Measurements from ENCODE around the gene ZNF862. TPM values are rescaled to one million over a fixed set of nuclear protein-coding genes. Genes with fewer than 3 reads are reported as not detected.

The ZNF862 gene
- polyA plus RNA-seq, 3 donors: 1.3 to 18.4 (median 2.7) TPM

- Histone ChIP-seq H3K4me3 (replicated peaks in 1 of 3; ENCODE audit: low read depth in 2 of 3, low read length in 3 of 3) (no peak overlapping the region), H3K4me2 (replicated peaks; ENCODE audit: extremely low read depth, low read length, poor library complexity, severe bottlenecking) (no peak overlapping the region), H3K36me3 (replicated peaks in 1 of 2; ENCODE audit: control insufficient read depth in 1 of 2, insufficient read depth in 2 of 2, low read length in 2 of 2) (no peaks in the 10 kb centered on the region), H3K27me3 (ENCODE audit: control insufficient read depth in 2 of 2, insufficient read depth in 2 of 2, low read length in 2 of 2) (no peaks in the 10 kb centered on the region), H3K4me1 (ENCODE audit: control insufficient read depth in 1 of 2, insufficient read depth in 2 of 2, low read length in 2 of 2) (no peaks in the 10 kb centered on the region), H4K20me1 (ENCODE audit: insufficient read depth, low read length) (no peaks in the 10 kb centered on the region), H3K79me2 (ENCODE audit: insufficient read depth, low read length) (no peaks in the 10 kb centered on the region), H3K9me3 (replicated peaks in 1 of 2; ENCODE audit: control insufficient read depth in 1 of 2, insufficient read depth in 1 of 2, low read length in 2 of 2) (no peaks in the 10 kb centered on the region), H3K9ac (ENCODE audit: insufficient read depth, low read length, poor library complexity, severe bottlenecking) (no peak overlapping the region), H3K27ac (ENCODE audit: low read depth in 1 of 2, low read length in 2 of 2) (no peak overlapping the region), H2AFZ (ENCODE audit: insufficient read depth, low read depth, low read length, poor library complexity, severe bottlenecking) (no peak overlapping the region)
- Mint-ChIP-seq H3K4me3 (no peak overlapping the region), H3K4me1 (no peaks in the 10 kb centered on the region), H3K9me3 (no peaks in the 10 kb centered on the region), H3K36me3 (no peaks in the 10 kb centered on the region), H3K27ac (no peak overlapping the region), H3K27me3 (ENCODE audit: low read depth in 3 of 3) (peaks cover 0 to 4% (median 0%) of the 10 kb centered on the region in 3 donors)
- DNase-seq: no peak
- WGBS (ENCODE audit: insufficient coverage): 100% methylated on average over 2 of the region's 8 CpGs
- intact Hi-C loops (cut with micrococcal nuclease): no loop called here
- TF ChIP-seq, protein P1, sequence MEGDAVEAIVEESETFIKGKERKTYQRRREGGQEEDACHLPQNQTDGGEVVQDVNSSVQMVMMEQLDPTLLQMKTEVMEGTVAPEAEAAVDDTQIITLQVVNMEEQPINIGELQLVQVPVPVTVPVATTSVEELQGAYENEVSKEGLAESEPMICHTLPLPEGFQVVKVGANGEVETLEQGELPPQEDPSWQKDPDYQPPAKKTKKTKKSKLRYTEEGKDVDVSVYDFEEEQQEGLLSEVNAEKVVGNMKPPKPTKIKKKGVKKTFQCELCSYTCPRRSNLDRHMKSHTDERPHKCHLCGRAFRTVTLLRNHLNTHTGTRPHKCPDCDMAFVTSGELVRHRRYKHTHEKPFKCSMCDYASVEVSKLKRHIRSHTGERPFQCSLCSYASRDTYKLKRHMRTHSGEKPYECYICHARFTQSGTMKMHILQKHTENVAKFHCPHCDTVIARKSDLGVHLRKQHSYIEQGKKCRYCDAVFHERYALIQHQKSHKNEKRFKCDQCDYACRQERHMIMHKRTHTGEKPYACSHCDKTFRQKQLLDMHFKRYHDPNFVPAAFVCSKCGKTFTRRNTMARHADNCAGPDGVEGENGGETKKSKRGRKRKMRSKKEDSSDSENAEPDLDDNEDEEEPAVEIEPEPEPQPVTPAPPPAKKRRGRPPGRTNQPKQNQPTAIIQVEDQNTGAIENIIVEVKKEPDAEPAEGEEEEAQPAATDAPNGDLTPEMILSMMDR (IDR thresholded peaks at IDR 0.05): no peak
These were observed 14.5 kb upstream of the ZNF862 start for GRCh38 chr7:149823631-149824199.

- 93% methylated on average over 13 of the region's 13 CpGs for WGBS (ENCODE audit: insufficient coverage)
- H2AFZ ChIP-seq (ENCODE audit: insufficient read depth, low read depth, low read length, poor library complexity, severe bottlenecking): no peak overlapping the region
- H4K20me1 ChIP-seq (ENCODE audit: insufficient read depth, low read length): no peaks in the 10 kb centered on the region
- H3K27me3 ChIP-seq (ENCODE audit: control insufficient read depth in 2 of 2, insufficient read depth in 2 of 2, low read length in 2 of 2): no peaks in the 10 kb centered on the region
- no peak overlapping the region for H3K4me3 Mint-ChIP-seq
- no peaks in the 10 kb centered on the region for H3K4me1 Mint-ChIP-seq
- no peak overlapping the region for H3K4me3 ChIP-seq (replicated peaks in 1 of 3; ENCODE audit: low read depth in 2 of 3, low read length in 3 of 3)
- H3K36me3 ChIP-seq (replicated peaks in 1 of 2; ENCODE audit: control insufficient read depth in 1 of 2, insufficient read depth in 2 of 2, low read length in 2 of 2): no peaks in the 10 kb centered on the region
- H3K27me3 Mint-ChIP-seq (ENCODE audit: low read depth in 3 of 3): peaks cover 0 to 4% (median 0%) of the 10 kb centered on the region in 3 donors
- H3K79me2 ChIP-seq (ENCODE audit: insufficient read depth, low read length): no peaks in the 10 kb centered on the region
- no peaks in the 10 kb centered on the region for H3K36me3 Mint-ChIP-seq
- no peaks in the 10 kb centered on the region for H3K4me1 ChIP-seq (ENCODE audit: control insufficient read depth in 1 of 2, insufficient read depth in 2 of 2, low read length in 2 of 2)
- no peak overlapping the region for H3K27ac ChIP-seq (ENCODE audit: low read depth in 1 of 2, low read length in 2 of 2)
- H3K4me2 ChIP-seq (replicated peaks; ENCODE audit: extremely low read depth, low read length, poor library complexity, severe bottlenecking): no peak overlapping the region
- no peak overlapping the region for H3K9ac ChIP-seq (ENCODE audit: insufficient read depth, low read length, poor library complexity, severe bottlenecking)
- TF ChIP-seq, protein P1 (IDR thresholded peaks at IDR 0.05): no peak
- no peak for DNase-seq
- no peaks in the 10 kb centered on the region for H3K9me3 ChIP-seq (replicated peaks in 1 of 2; ENCODE audit: control insufficient read depth in 1 of 2, insufficient read depth in 1 of 2, low read length in 2 of 2)
- no peaks in the 10 kb centered on the region for H3K9me3 Mint-ChIP-seq
- intact Hi-C loops (cut with micrococcal nuclease): no loop called here
- H3K27ac Mint-ChIP-seq: no peak overlapping the region
These were observed 13.9 kb upstream of the ZNF862 start for GRCh38 chr7:149824301-149824741.

Data from CD14-positive monocyte (primary cell).